ENCODE results near the gene GFOD1. TPM values are rescaled to one million over a fixed set of nuclear protein-coding genes. Genes with fewer than 3 reads are reported as not detected.

The GFOD1 gene
- polyA plus RNA-seq, 1 donor from 2014 or later: 7.0 TPM

DNA sequence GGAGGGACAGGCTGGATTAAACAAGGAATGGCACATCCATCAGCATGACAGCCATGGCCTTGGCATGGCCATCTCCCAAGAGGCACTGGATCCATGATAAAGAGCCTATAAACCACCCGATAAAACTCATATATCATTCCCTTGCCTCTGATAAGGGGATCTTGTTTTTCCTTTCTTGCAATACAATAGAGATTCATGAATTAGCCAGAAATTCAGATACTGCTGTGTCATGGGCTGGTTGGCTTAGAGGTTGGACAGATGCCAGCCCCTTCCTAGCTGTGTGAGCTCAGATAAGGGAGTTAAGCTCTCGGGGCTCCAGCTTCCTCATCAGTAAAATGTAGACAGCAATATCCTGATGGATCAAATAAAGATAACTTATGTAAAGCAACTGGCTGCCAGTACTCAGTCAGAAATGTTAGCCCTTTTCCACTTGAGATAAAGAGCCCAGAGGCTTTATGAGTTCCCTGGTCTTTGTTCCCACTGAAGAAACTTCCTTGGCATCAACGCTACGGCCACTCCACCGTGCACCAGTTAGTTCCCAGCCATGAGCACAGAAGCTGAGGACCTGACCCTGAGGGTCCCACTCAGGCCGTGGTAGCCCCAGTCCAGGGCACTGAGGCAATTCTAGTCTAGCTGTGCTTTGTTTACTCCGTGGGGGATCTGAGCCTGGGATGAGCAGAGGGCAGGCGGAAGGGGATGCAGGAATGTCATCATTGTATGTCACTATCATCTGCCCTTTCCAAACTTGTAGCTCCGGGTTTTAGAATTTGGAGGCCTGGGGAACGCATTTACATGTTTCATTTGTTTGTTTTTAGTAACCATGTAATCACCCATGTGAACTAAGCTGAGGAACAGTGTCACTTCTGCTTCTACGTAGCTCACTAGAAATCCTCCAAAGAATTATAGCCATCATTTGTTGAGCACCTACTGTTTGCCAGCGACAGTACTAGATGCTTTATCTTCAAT is 91.8 kb downstream of the GFOD1 start:
- no peak overlapping the region for H2AFZ ChIP-seq (ENCODE audit: low read depth, low read length)
- no peaks in the 10 kb centered on the region for H3K79me2 ChIP-seq (replicated peaks; ENCODE audit: insufficient read depth, low read length)
- H3K27ac ChIP-seq (ENCODE audit: low read length): no peak overlapping the region
- H3K4me2 ChIP-seq (ENCODE audit: low read length): no peak overlapping the region
- no peaks in the 10 kb centered on the region for H3F3A ChIP-seq (ENCODE audit: insufficient read depth, low read length, poor library complexity, severe bottlenecking)
- H3K9ac ChIP-seq (ENCODE audit: low read length): no peak overlapping the region
- H3K9me2 ChIP-seq (ENCODE audit: insufficient read depth, low read length): no peaks in the 10 kb centered on the region
- no peaks in the 10 kb centered on the region for H3K9me3 ChIP-seq (ENCODE audit: low read length)
- H3K4me3 ChIP-seq (ENCODE audit: low read length): no peak overlapping the region
- TF ChIP-seq EZH2 (IDR thresholded peaks at IDR 0.05; ENCODE audit: borderline replicate concordance, insufficient read depth, low read length, poor library complexity, severe bottlenecking) (no peak), TAF1 (IDR thresholded peaks at IDR 0.05; ENCODE audit: low read depth) (no peak), RAD21 (conservative IDR thresholded peaks at IDR 0.05) (no peak)
- TF ChIP-seq, protein P1, sequence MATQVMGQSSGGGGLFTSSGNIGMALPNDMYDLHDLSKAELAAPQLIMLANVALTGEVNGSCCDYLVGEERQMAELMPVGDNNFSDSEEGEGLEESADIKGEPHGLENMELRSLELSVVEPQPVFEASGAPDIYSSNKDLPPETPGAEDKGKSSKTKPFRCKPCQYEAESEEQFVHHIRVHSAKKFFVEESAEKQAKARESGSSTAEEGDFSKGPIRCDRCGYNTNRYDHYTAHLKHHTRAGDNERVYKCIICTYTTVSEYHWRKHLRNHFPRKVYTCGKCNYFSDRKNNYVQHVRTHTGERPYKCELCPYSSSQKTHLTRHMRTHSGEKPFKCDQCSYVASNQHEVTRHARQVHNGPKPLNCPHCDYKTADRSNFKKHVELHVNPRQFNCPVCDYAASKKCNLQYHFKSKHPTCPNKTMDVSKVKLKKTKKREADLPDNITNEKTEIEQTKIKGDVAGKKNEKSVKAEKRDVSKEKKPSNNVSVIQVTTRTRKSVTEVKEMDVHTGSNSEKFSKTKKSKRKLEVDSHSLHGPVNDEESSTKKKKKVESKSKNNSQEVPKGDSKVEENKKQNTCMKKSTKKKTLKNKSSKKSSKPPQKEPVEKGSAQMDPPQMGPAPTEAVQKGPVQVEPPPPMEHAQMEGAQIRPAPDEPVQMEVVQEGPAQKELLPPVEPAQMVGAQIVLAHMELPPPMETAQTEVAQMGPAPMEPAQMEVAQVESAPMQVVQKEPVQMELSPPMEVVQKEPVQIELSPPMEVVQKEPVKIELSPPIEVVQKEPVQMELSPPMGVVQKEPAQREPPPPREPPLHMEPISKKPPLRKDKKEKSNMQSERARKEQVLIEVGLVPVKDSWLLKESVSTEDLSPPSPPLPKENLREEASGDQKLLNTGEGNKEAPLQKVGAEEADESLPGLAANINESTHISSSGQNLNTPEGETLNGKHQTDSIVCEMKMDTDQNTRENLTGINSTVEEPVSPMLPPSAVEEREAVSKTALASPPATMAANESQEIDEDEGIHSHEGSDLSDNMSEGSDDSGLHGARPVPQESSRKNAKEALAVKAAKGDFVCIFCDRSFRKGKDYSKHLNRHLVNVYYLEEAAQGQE (IDR thresholded peaks at IDR 0.05; ENCODE audit: borderline replicate concordance): no peak
- no peaks in the 10 kb centered on the region for H3K27me3 ChIP-seq (ENCODE audit: insufficient read depth, low read depth, low read length)
- H4K20me1 ChIP-seq (ENCODE audit: insufficient read depth): no peaks in the 10 kb centered on the region
- H3K36me3 ChIP-seq (ENCODE audit: insufficient read depth, low read length): no peaks in the 10 kb centered on the region

DNA sequence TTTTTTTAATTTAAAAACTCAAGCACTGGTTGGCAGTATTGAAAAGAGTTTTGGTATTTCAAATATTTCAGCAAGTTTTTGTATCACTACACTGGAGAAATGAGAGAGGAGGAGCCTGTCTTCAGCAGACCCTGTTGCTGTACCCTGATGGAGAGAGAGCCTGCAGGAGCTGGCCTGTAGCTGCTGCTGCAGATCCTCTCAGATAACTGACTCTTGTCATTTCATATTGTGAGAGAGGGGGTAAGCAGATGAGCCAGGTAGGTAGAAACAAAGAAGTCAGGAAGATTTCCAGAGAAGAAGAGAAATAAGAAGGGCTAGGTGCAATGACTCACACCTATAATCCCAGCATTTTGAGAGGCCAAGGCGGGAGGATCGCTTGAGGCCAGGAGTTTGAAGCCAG is 94.9 kb downstream of the GFOD1 start:
- no peak overlapping the region for H3K4me3 ChIP-seq (ENCODE audit: low read length)

More for the DNA sequence above, 94.9 kb downstream of the GFOD1 start:
- Histone ChIP-seq H3F3A (ENCODE audit: insufficient read depth, low read length, poor library complexity, severe bottlenecking) (no peaks in the 10 kb centered on the region), H4K20me1 (ENCODE audit: insufficient read depth) (no peaks in the 10 kb centered on the region), H3K36me3 (ENCODE audit: insufficient read depth, low read length) (no peaks in the 10 kb centered on the region), H3K4me2 (ENCODE audit: low read length) (no peak overlapping the region), H3K27ac (ENCODE audit: low read length) (no peak overlapping the region), H3K9me2 (ENCODE audit: insufficient read depth, low read length) (no peaks in the 10 kb centered on the region), H3K79me2 (replicated peaks; ENCODE audit: insufficient read depth, low read length) (no peaks in the 10 kb centered on the region), H3K9ac (ENCODE audit: low read length) (no peak overlapping the region), H3K27me3 (ENCODE audit: insufficient read depth, low read depth, low read length) (no peaks in the 10 kb centered on the region), H3K9me3 (ENCODE audit: low read length) (no peaks in the 10 kb centered on the region), H2AFZ (ENCODE audit: low read depth, low read length) (no peak overlapping the region)
- TF ChIP-seq EZH2 (IDR thresholded peaks at IDR 0.05; ENCODE audit: borderline replicate concordance, insufficient read depth, low read length, poor library complexity, severe bottlenecking) (no peak), CTCF (IDR thresholded peaks at IDR 0.05; ENCODE audit: poor library complexity, severe bottlenecking) (no peak), MXI1 (conservative IDR thresholded peaks at IDR 0.05; ENCODE audit: poor library complexity, severe bottlenecking) (no peak), SMC3 (conservative IDR thresholded peaks at IDR 0.05; ENCODE audit: poor library complexity) (no peak), EP300 (conservative IDR thresholded peaks at IDR 0.05; ENCODE audit: poor library complexity, severe bottlenecking) (no peak), RAD21 (conservative IDR thresholded peaks at IDR 0.05) (no peak), POLR2AphosphoS5 (IDR thresholded peaks at IDR 0.05) (no peak), TAF1 (IDR thresholded peaks at IDR 0.05; ENCODE audit: low read depth) (no peak)
- TF ChIP-seq, protein P1 (IDR thresholded peaks at IDR 0.05; ENCODE audit: borderline replicate concordance): no peak
